ENCODE data around the gene POLDIP2. TPM values are rescaled to one million over a fixed set of nuclear protein-coding genes. Genes with fewer than 3 reads are reported as not detected.

Gene POLDIP2
- total RNA-seq, 1 experiment from 2014 or later, result 105 TPM

DNA sequence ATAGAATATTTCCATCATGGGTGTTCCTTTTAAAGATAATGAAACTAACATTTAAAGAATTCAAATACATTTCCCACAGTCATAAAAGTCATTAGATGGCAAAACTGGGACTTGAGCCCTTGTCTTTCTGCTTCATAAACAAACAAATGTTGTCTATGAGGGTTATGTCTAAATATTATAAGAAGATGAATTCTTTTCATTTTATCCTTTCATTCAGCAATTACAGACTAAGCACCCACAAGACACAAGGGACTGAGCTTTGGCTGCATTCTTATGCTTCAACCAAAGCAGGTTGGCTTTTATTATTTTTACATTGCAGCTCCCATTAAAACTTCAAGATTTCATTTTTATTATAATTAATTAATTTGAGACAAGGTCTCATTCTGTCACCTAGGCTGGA lies 29.1 kb upstream of the POLDIP2 start:
- H3K4me3 Mint-ChIP-seq (ENCODE audit: unreplicated experiment), result no peak overlapping the region
- H3K27me3 Mint-ChIP-seq (ENCODE audit: insufficient read depth, unreplicated experiment), result no peaks in the 10 kb centered on the region
- intact Hi-C loops (cut with micrococcal nuclease), result no loop called here
- H3K9me3 Mint-ChIP-seq (ENCODE audit: unreplicated experiment), result no peaks in the 10 kb centered on the region
- TF ChIP-seq, protein P1, sequence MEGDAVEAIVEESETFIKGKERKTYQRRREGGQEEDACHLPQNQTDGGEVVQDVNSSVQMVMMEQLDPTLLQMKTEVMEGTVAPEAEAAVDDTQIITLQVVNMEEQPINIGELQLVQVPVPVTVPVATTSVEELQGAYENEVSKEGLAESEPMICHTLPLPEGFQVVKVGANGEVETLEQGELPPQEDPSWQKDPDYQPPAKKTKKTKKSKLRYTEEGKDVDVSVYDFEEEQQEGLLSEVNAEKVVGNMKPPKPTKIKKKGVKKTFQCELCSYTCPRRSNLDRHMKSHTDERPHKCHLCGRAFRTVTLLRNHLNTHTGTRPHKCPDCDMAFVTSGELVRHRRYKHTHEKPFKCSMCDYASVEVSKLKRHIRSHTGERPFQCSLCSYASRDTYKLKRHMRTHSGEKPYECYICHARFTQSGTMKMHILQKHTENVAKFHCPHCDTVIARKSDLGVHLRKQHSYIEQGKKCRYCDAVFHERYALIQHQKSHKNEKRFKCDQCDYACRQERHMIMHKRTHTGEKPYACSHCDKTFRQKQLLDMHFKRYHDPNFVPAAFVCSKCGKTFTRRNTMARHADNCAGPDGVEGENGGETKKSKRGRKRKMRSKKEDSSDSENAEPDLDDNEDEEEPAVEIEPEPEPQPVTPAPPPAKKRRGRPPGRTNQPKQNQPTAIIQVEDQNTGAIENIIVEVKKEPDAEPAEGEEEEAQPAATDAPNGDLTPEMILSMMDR (IDR thresholded peaks at IDR 0.05; ENCODE audit: unreplicated experiment), result no peak
- ChIA-PET CTCF (interaction anchor here (0.6 to 1.3 kb wide), 3 partner anchors 22 to 109 kb away, joined by 3 to 5 read pairs (median 3); no protein-coding TSS in a partner anchor), POLR2A (interaction anchor here (0.7 to 2.7 kb wide), 2 partner anchors 9 to 308 kb away, joined by 3 to 16 read pairs; no protein-coding TSS in a partner anchor)
- H3K27ac Mint-ChIP-seq (ENCODE audit: low read depth, unreplicated experiment), result no peak overlapping the region
- peaks cover 19% of the 10 kb centered on the region for H3K36me3 Mint-ChIP-seq (ENCODE audit: insufficient read depth, unreplicated experiment)
- no peak for DNase-seq (ENCODE audit: unreplicated experiment)
- BruUV-seq (replicated peaks), result no TSS peak
- no peaks in the 10 kb centered on the region for H3K4me1 Mint-ChIP-seq (ENCODE audit: insufficient read depth, unreplicated experiment)

GRCh38 chr17:28385406-28385805 lies 28.1 kb upstream of the POLDIP2 start:
- Mint-ChIP-seq H3K27me3 (ENCODE audit: insufficient read depth, unreplicated experiment) (no peaks in the 10 kb centered on the region), H3K36me3 (ENCODE audit: insufficient read depth, unreplicated experiment) (peaks cover 19% of the 10 kb centered on the region), H3K9me3 (ENCODE audit: unreplicated experiment) (no peaks in the 10 kb centered on the region), H3K4me3 (ENCODE audit: unreplicated experiment) (no peak overlapping the region), H3K27ac (ENCODE audit: low read depth, unreplicated experiment) (no peak overlapping the region), H3K4me1 (ENCODE audit: insufficient read depth, unreplicated experiment) (peaks cover 4% of the 10 kb centered on the region)
- intact Hi-C loops (cut with micrococcal nuclease), result no loop called here
- no peak for DNase-seq (ENCODE audit: unreplicated experiment)
- no TSS peak for BruUV-seq (replicated peaks)
- TF ChIP-seq, protein P1 (IDR thresholded peaks at IDR 0.05; ENCODE audit: unreplicated experiment), result no peak
- ChIA-PET POLR2A (interaction anchor here (0.5 to 2.7 kb wide), 2 partner anchors 10 to 27 kb away, joined by 3 to 16 read pairs; no protein-coding TSS in a partner anchor), CTCF (interaction anchor here (0.7 kb wide), 1 partner anchor 433 kb away, joined by 3 read pairs; no protein-coding TSS in a partner anchor)

- Mint-ChIP-seq H3K27me3 (ENCODE audit: insufficient read depth, unreplicated experiment) (no peaks in the 10 kb centered on the region), H3K36me3 (ENCODE audit: insufficient read depth, unreplicated experiment) (peaks cover 16% of the 10 kb centered on the region), H3K27ac (ENCODE audit: low read depth, unreplicated experiment) (no peak overlapping the region), H3K4me1 (ENCODE audit: insufficient read depth, unreplicated experiment) (peaks cover 8% of the 10 kb centered on the region), H3K9me3 (ENCODE audit: unreplicated experiment) (no peaks in the 10 kb centered on the region), H3K4me3 (ENCODE audit: unreplicated experiment) (no peak overlapping the region)
- DNase-seq (ENCODE audit: unreplicated experiment), result no peak
- POLR2A ChIA-PET, result interaction anchor here (0.5 to 2.7 kb wide), 2 partner anchors 11 to 27 kb away, joined by 3 to 16 read pairs; no protein-coding TSS in a partner anchor
- BruUV-seq (replicated peaks), result no TSS peak
- TF ChIP-seq, protein P1 (IDR thresholded peaks at IDR 0.05; ENCODE audit: unreplicated experiment), result no peak
- CTCF ChIA-PET, result interaction anchor here (0.7 kb wide), 1 partner anchor 433 kb away, joined by 3 read pairs; no protein-coding TSS in a partner anchor
- intact Hi-C loops (cut with micrococcal nuclease), result no loop called here
Observed at GRCh38 chr17:28385037-28385400, 27.7 kb upstream of the POLDIP2 start.

DNA sequence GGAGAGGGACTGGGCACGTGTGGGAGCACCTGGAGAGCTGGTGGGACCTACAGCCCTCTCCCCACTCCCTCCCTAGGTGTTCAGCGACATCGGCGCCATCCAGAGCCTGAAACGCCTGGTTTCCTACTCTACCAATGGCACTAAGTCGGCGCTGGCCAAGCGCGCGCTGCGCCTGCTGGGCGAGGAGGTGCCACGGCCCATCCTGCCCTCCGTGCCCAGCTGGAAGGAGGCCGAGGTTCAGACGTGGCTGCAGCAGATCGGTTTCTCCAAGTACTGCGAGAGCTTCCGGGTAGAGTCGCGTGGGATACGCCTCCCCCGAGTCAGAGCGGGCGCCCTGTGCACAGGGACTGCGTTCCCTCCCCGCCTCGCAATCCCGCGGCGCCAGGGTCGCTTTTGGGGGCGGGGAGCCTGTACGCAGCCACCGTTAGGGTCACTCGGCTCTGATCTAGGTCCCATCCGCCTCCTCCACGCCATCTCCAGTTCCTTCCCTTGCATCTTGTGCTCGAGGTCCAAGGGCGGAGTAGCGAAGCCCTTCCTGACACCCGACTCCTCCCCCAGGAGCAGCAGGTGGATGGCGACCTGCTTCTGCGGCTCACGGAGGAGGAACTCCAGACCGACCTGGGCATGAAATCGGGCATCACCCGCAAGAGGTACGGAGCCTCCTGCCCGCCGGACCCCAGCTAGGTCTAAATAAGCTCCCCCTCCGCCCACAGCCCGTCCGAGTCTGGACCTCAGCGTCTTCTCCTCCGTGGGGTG lies 27.1 kb upstream of the POLDIP2 start:
- Mint-ChIP-seq H3K4me1 (ENCODE audit: insufficient read depth, unreplicated experiment) (peaks cover 13% of the 10 kb centered on the region), H3K27ac (ENCODE audit: low read depth, unreplicated experiment) (no peak overlapping the region), H3K36me3 (ENCODE audit: insufficient read depth, unreplicated experiment) (peaks cover 13% of the 10 kb centered on the region), H3K27me3 (ENCODE audit: insufficient read depth, unreplicated experiment) (no peaks in the 10 kb centered on the region), H3K9me3 (ENCODE audit: unreplicated experiment) (no peaks in the 10 kb centered on the region), H3K4me3 (ENCODE audit: unreplicated experiment) (no peak overlapping the region)
- intact Hi-C loops (cut with micrococcal nuclease), result no loop called here
- ChIA-PET POLR2A (interaction anchor here (2.7 kb wide), 1 partner anchor 11 kb away, joined by 16 read pairs; no protein-coding TSS in a partner anchor), CTCF (interaction anchor here (0.7 kb wide), 1 partner anchor 14 kb away, joined by 3 read pairs; the partner anchor contains the start of gene VTN)
- no peak for DNase-seq (ENCODE audit: unreplicated experiment)
- no TSS peak for BruUV-seq (replicated peaks)
- TF ChIP-seq, protein P1 (IDR thresholded peaks at IDR 0.05; ENCODE audit: unreplicated experiment), result no peak
